ENCODE measurements around the gene SPATA2. TPM values are rescaled to one million over a fixed set of nuclear protein-coding genes. Genes with fewer than 3 reads are reported as not detected.

The SPATA2 gene
- total and polyA plus RNA-seq, 2 of the 13 experiments (the other 11 are each of a cell fraction or from before 2014, with no cell fraction given): 3.2 to 8.7 TPM

GRCh38 chr20:49945701-49946477 lies 30.6 kb upstream of the SPATA2 start (continued):
- TF ChIP-seq CSRNP2 (CRISPR knock-in tag; conservative IDR thresholded peaks at IDR 0.05; ENCODE audit: low read depth) (no peak), RFX5 (IDR thresholded peaks at IDR 0.05; ENCODE audit: low read depth, low read length) (no peak), SKIL (CRISPR knock-in tag; IDR thresholded peaks at IDR 0.05; ENCODE audit: borderline replicate concordance) (no peak; the same call in 1 of the 2 replicates), MAFK (conservative IDR thresholded peaks at IDR 0.05 in 1 of 2, IDR thresholded peaks at IDR 0.05 in 1 of 2; ENCODE audit: low read length in 2 of 2) (peak; percentile 79 to 85), NFIB (CRISPR knock-in tag; IDR thresholded peaks at IDR 0.05; ENCODE audit: borderline replicate concordance) (no peak), FOXK2 (IDR thresholded peaks at IDR 0.05) (no peak), NFE2 (CRISPR knock-in tag; IDR thresholded peaks at IDR 0.05) (no peak), ZNF484 (CRISPR knock-in tag; IDR thresholded peaks at IDR 0.05; ENCODE audit: borderline replicate concordance, low read depth) (no peak), ZFAT (CRISPR knock-in tag; conservative IDR thresholded peaks at IDR 0.05) (no peak), MATR3 (CRISPR knock-in tag; IDR thresholded peaks at IDR 0.05) (no peak), TARDBP (CRISPR knock-in tag; IDR thresholded peaks at IDR 0.05) (0 out of 2 replicates have a peak, but pooled peaks have one; percentile 44), DZIP1 (CRISPR knock-in tag; IDR thresholded peaks at IDR 0.05) (no peak), PPARG (CRISPR knock-in tag; conservative IDR thresholded peaks at IDR 0.05) (peak; percentile 83), DNMT1 (CRISPR knock-in tag; IDR thresholded peaks at IDR 0.05) (no peak), ZNF143 (CRISPR knock-in tag; IDR thresholded peaks at IDR 0.05) (no peak)
- TF ChIP-seq, protein P1, sequence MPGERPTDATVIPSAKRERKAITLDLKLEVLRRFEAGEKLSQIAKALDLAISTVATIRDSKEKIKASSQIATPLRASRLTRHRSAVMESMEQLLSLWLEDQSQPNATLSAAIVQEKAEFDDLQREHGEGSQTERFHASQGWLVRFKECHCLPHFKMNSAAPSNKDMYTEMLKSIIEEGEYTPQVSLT (CRISPR knock-in tag; IDR thresholded peaks at IDR 0.05; ENCODE audit: borderline replicate concordance, low read depth): no peak
- TF ChIP-seq, protein P2, sequence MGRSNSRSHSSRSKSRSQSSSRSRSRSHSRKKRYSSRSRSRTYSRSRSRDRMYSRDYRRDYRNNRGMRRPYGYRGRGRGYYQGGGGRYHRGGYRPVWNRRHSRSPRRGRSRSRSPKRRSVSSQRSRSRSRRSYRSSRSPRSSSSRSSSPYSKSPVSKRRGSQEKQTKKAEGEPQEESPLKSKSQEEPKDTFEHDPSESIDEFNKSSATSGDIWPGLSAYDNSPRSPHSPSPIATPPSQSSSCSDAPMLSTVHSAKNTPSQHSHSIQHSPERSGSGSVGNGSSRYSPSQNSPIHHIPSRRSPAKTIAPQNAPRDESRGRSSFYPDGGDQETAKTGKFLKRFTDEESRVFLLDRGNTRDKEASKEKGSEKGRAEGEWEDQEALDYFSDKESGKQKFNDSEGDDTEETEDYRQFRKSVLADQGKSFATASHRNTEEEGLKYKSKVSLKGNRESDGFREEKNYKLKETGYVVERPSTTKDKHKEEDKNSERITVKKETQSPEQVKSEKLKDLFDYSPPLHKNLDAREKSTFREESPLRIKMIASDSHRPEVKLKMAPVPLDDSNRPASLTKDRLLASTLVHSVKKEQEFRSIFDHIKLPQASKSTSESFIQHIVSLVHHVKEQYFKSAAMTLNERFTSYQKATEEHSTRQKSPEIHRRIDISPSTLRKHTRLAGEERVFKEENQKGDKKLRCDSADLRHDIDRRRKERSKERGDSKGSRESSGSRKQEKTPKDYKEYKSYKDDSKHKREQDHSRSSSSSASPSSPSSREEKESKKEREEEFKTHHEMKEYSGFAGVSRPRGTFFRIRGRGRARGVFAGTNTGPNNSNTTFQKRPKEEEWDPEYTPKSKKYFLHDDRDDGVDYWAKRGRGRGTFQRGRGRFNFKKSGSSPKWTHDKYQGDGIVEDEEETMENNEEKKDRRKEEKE (IDR thresholded peaks at IDR 0.05): no peak
- TF ChIP-seq, protein P3, sequence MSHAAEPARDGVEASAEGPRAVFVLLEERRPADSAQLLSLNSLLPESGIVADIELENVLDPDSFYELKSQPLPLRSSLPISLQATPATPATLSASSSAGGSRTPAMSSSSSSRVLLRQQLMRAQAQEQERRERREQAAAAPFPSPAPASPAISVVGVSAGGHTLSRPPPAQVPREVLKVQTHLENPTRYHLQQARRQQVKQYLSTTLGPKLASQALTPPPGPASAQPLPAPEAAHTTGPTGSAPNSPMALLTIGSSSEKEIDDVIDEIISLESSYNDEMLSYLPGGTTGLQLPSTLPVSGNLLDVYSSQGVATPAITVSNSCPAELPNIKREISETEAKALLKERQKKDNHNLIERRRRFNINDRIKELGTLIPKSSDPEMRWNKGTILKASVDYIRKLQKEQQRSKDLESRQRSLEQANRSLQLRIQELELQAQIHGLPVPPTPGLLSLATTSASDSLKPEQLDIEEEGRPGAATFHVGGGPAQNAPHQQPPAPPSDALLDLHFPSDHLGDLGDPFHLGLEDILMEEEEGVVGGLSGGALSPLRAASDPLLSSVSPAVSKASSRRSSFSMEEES (CRISPR knock-in tag; IDR thresholded peaks at IDR 0.05): no peak; the same call in 1 of the 2 replicates

Data from HepG2 (cell line).